ENCODE data around the gene PCBP3. TPM values are rescaled to one million over a fixed set of nuclear protein-coding genes. Genes with fewer than 3 reads are reported as not detected.

PCBP3 gene
- total and polyA plus RNA-seq, 2 of the 13 experiments (the other 11 are each of a cell fraction or from before 2014, with no cell fraction given): not detected

GRCh38 chr21:45880097-45881068 is 236.9 kb downstream of the PCBP3 start (continued):
- peak; percentile 32 for TF ChIP-seq ZNF687 (CRISPR knock-in tag; IDR thresholded peaks at IDR 0.05)
- no peak for TF ChIP-seq ZNF20 (CRISPR knock-in tag; IDR thresholded peaks at IDR 0.05)
- 0 out of 2 replicates have a peak, but pooled peaks have one; percentile 53 for TF ChIP-seq ZNF512B (CRISPR knock-in tag; IDR thresholded peaks at IDR 0.05; ENCODE audit: borderline replicate concordance)
- no peak for TF ChIP-seq BORCS8-MEF2B (CRISPR knock-in tag; IDR thresholded peaks at IDR 0.05)
- TF ChIP-seq PATZ1 (CRISPR knock-in tag; IDR thresholded peaks at IDR 0.05): no peak
- TF ChIP-seq ZNF740 (CRISPR knock-in tag; IDR thresholded peaks at IDR 0.05): no peak
- no peak for TF ChIP-seq ZIK1 (CRISPR knock-in tag; IDR thresholded peaks at IDR 0.05; ENCODE audit: borderline replicate concordance, low read depth)
- no peak for TF ChIP-seq SYNCRIP (IDR thresholded peaks at IDR 0.05; ENCODE audit: insufficient read depth, low read depth, low read length)
- no peak for TF ChIP-seq ZNF446 (CRISPR knock-in tag; IDR thresholded peaks at IDR 0.05)
- TF ChIP-seq WIZ (CRISPR knock-in tag; IDR thresholded peaks at IDR 0.05): no peak
- no peak for TF ChIP-seq ZNF431 (CRISPR knock-in tag; IDR thresholded peaks at IDR 0.05; ENCODE audit: borderline replicate concordance, low read depth)
- peak; percentile 69 for TF ChIP-seq CTCF (CRISPR knock-in tag; IDR thresholded peaks at IDR 0.05)
- no peak for TF ChIP-seq RBM39 (IDR thresholded peaks at IDR 0.05; ENCODE audit: low read depth, low read length, poor library complexity, severe bottlenecking)
- TF ChIP-seq ZNF260 (CRISPR knock-in tag; IDR thresholded peaks at IDR 0.05; ENCODE audit: borderline replicate concordance, low read depth): no peak
- no peak for TF ChIP-seq CENPT (CRISPR knock-in tag; IDR thresholded peaks at IDR 0.05; ENCODE audit: low read depth)
- TF ChIP-seq RCOR2 (CRISPR knock-in tag; IDR thresholded peaks at IDR 0.05): no peak

All from HepG2 (cell line).